D341Med (cell line): ENCODE results near the gene C21orf58.
A peak's percentile ranks its signal among the peaks of the same experiment; 100 is the strongest.
"Not testable (repeated sequence)": the region's sequence is repeated elsewhere in the genome, so short reads cannot be mapped to it uniquely, and the experiment has no call there.

Experiments
- DNase-seq: peaks from one replicate; pipeline ENCODE4 v3.0.0; 2012; ENCODE audit warnings: low spot score

C21orf58 gene

GRCh38 chr21:46324390-46325072, 861 bp upstream of the C21orf58 start:
- DNase-seq, result peak; percentile 98

GRCh38 chr21:46323227-46323709, 402 bp downstream of the C21orf58 start:
- no peak for DNase-seq

- DNase-seq, result no peak
Observed at GRCh38 chr21:46322351-46323226, 1.1 kb downstream of the C21orf58 start.

GRCh38 chr21:46320331-46320801, 3.3 kb downstream of the C21orf58 start:
- DNase-seq, result no peak

GRCh38 chr21:46319186-46319585, 4.5 kb downstream of the C21orf58 start:
- DNase-seq, result no peak

- no peak for DNase-seq
Observed at GRCh38 chr21:46318464-46318845, 5.2 kb downstream of the C21orf58 start.

- no peak for DNase-seq
Observed at GRCh38 chr21:46317710-46318463, 5.8 kb downstream of the C21orf58 start.

GRCh38 chr21:46316708-46317324, 6.9 kb downstream of the C21orf58 start:
- no peak for DNase-seq

- DNase-seq, result no peak
Observed at GRCh38 chr21:46314441-46315020, 9.1 kb downstream of the C21orf58 start.

GRCh38 chr21:46312949-46313348, 10.7 kb downstream of the C21orf58 start:
- no peak for DNase-seq

- DNase-seq, result no peak
Observed at GRCh38 chr21:46311568-46311967, 12.1 kb downstream of the C21orf58 start.

- not testable (repeated sequence) for DNase-seq
Observed at GRCh38 chr21:46310260-46310659, 13.4 kb downstream of the C21orf58 start.

- DNase-seq, result no peak
Observed at GRCh38 chr21:46308431-46308830, 15.2 kb downstream of the C21orf58 start.

- DNase-seq, result no peak
Observed at GRCh38 chr21:46307625-46308024, 16.0 kb downstream of the C21orf58 start.

GRCh38 chr21:46304955-46305354, 18.7 kb downstream of the C21orf58 start:
- no peak for DNase-seq

GRCh38 chr21:46304437-46304836, 19.2 kb downstream of the C21orf58 start:
- no peak for DNase-seq

GRCh38 chr21:46301759-46302158, 21.9 kb downstream of the C21orf58 start:
- no peak for DNase-seq

- no peak for DNase-seq
Observed at GRCh38 chr21:46299167-46299566, 24.5 kb downstream of the C21orf58 start.

GRCh38 chr21:46297338-46298271, 26.1 kb downstream of the C21orf58 start:
- no peak for DNase-seq

GRCh38 chr21:46295996-46296752, 27.5 kb downstream of the C21orf58 start:
- DNase-seq, result no peak
